ENCODE results near the gene CPB1.

CPB1 gene

DNA sequence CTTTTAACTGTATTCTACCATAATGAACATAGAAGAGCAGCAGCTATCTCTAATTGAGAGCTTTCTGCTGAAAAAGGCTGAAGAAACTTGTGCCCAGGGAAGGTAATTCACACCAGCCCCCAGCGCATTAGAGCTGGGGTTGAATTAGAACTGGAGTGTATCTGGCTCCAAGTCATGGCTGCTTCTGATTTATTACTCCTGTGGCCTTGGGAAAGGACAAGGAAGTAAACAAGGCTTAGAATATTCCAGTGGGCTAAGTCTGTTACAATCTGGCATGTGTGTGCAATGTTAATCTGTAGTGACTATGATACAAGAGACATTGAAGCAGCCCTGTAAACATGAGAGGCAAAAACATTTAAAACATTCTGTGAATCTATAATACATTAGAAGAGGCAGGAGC lies 55.6 kb downstream of the CPB1 start:
- no peaks in the 10 kb centered on the region for H3K9me3 ChIP-seq (ENCODE audit: control insufficient read depth, low read length)
- no peaks in the 10 kb centered on the region for H3K27me3 ChIP-seq (ENCODE audit: control insufficient read depth, insufficient read depth, low read length)
- H3K9ac ChIP-seq = no peak overlapping the region
- no peaks in the 10 kb centered on the region for H3K79me2 ChIP-seq
- H3K27ac ChIP-seq = no peak overlapping the region
- H3K36me3 ChIP-seq (ENCODE audit: control insufficient read depth, insufficient read depth, low read length) = no peaks in the 10 kb centered on the region
- H3K4me3 ChIP-seq (ENCODE audit: low read depth, low read length) = no peak overlapping the region
- TF ChIP-seq CTCF (IDR thresholded peaks at IDR 0.05) = no peak
- no peak overlapping the region for H3K4me2 ChIP-seq (ENCODE audit: low read length)
- no peaks in the 10 kb centered on the region for H3K4me1 ChIP-seq
- no peak overlapping the region for H2AFZ ChIP-seq

GRCh38 chr3:148884261-148884660 lies 56.6 kb downstream of the CPB1 start:
- Histone ChIP-seq H3K4me3 (ENCODE audit: low read depth, low read length) (no peak overlapping the region), H3K79me2 (no peaks in the 10 kb centered on the region), H3K27me3 (ENCODE audit: control insufficient read depth, insufficient read depth, low read length) (no peaks in the 10 kb centered on the region), H3K27ac (no peak overlapping the region), H3K4me1 (no peaks in the 10 kb centered on the region), H3K9me3 (ENCODE audit: control insufficient read depth, low read length) (no peaks in the 10 kb centered on the region), H3K9ac (no peak overlapping the region), H2AFZ (no peak overlapping the region), H3K4me2 (ENCODE audit: low read length) (no peak overlapping the region), H3K36me3 (ENCODE audit: control insufficient read depth, insufficient read depth, low read length) (no peaks in the 10 kb centered on the region)
- TF ChIP-seq CTCF (IDR thresholded peaks at IDR 0.05) = no peak

DNA sequence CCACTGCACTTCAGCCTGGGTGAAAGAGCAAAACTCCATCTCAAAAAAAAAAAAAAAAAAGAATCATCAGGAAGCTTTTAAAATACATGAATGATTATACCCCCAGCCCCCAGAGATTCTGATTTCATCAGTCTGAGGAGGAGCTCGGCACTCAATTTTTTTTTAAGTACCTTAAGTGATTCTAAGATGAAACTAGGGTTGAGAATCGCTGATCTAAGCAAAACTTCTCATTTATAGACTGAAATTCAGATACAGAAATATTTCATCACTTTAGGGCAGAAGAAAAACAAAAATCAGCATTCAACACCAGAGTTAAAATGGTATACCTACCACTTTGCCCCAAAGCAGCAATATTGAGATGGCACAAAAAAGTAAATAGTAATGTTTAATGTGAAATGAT lies 62.2 kb downstream of the CPB1 start:
- no peaks in the 10 kb centered on the region for H3K27me3 ChIP-seq (ENCODE audit: control insufficient read depth, insufficient read depth, low read length)
- H3K9ac ChIP-seq = no peak overlapping the region
- no peaks in the 10 kb centered on the region for H3K79me2 ChIP-seq
- no peaks in the 10 kb centered on the region for H3K4me1 ChIP-seq
- no peak overlapping the region for H3K27ac ChIP-seq
- no peak overlapping the region for H3K4me2 ChIP-seq (ENCODE audit: low read length)
- H3K4me3 ChIP-seq (ENCODE audit: low read depth, low read length) = no peak overlapping the region
- no peaks in the 10 kb centered on the region for H3K36me3 ChIP-seq (ENCODE audit: control insufficient read depth, insufficient read depth, low read length)
- no peaks in the 10 kb centered on the region for H3K9me3 ChIP-seq (ENCODE audit: control insufficient read depth, low read length)
- TF ChIP-seq CTCF (IDR thresholded peaks at IDR 0.05) = no peak
- no peak overlapping the region for H2AFZ ChIP-seq

GRCh38 chr3:148896062-148896461 lies 68.5 kb downstream of the CPB1 start:
- no peaks in the 10 kb centered on the region for H3K79me2 ChIP-seq

More at GRCh38 chr3:148896062-148896461, 68.5 kb downstream of the CPB1 start:
- Histone ChIP-seq H3K36me3 (ENCODE audit: control insufficient read depth, insufficient read depth, low read length) (no peaks in the 10 kb centered on the region), H3K4me1 (no peaks in the 10 kb centered on the region), H2AFZ (no peak overlapping the region), H3K4me3 (ENCODE audit: low read depth, low read length) (no peak overlapping the region), H3K9ac (no peak overlapping the region), H3K27ac (no peak overlapping the region), H3K9me3 (ENCODE audit: control insufficient read depth, low read length) (no peaks in the 10 kb centered on the region), H3K4me2 (ENCODE audit: low read length) (no peak overlapping the region), H3K27me3 (ENCODE audit: control insufficient read depth, insufficient read depth, low read length) (no peaks in the 10 kb centered on the region)
- no peak for TF ChIP-seq CTCF (IDR thresholded peaks at IDR 0.05)

Measured in parathyroid adenoma (tissue), 2 donors.